Measurements from ENCODE around the gene ADAMTS2. TPM values are rescaled to one million over a fixed set of nuclear protein-coding genes. Genes with fewer than 3 reads are reported as not detected.

The ADAMTS2 gene
- total RNA-seq, 2 experiments from 2014 or later, result not detected

GRCh38 chr5:179187681-179188575, 157.3 kb downstream of the ADAMTS2 start:
- Mint-ChIP-seq H3K4me1 (no peaks in the 10 kb centered on the region), H3K27me3 (no peaks in the 10 kb centered on the region), H3K9me3 (no peaks in the 10 kb centered on the region), H3K27ac (no peak overlapping the region), H3K36me3 (no peaks in the 10 kb centered on the region), H3K4me3 (no peak overlapping the region)
- POLR2A ChIA-PET, result no interaction called here
- no peak for DNase-seq
- ATAC-seq (ENCODE audit: low read depth), result no peak

DNA sequence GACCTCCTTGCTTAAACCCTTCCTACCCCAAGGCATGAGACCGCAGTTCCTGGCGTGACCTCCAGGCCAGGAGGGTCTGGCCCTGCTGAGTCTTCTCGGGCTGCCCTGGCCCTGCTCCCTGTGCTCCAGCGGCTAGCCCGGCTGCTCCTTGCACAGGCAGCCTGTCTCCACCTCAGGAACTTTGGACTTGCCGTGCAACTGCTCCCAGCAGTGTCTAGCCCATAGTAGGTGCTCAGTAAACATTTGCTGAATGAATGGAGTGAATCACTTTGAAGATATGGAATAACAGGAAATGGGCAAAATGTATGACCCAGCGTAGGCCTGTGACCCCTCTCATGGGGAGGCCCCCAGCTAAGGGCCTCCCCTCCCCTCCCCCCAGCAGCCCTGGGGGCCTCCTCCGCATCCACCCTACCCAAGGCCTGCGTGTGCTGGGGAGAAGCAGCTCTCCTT, 158.0 kb downstream of the ADAMTS2 start:
- no peak overlapping the region for H3K27ac Mint-ChIP-seq
- H3K9me3 Mint-ChIP-seq, result no peaks in the 10 kb centered on the region
- no peak for ATAC-seq (ENCODE audit: low read depth)
- no peaks in the 10 kb centered on the region for H3K27me3 Mint-ChIP-seq
- POLR2A ChIA-PET, result no interaction called here
- H3K36me3 Mint-ChIP-seq, result no peaks in the 10 kb centered on the region
- no peak overlapping the region for H3K4me3 Mint-ChIP-seq
- DNase-seq, result no peak
- peaks cover under 1% of the 10 kb centered on the region for H3K4me1 Mint-ChIP-seq

DNA sequence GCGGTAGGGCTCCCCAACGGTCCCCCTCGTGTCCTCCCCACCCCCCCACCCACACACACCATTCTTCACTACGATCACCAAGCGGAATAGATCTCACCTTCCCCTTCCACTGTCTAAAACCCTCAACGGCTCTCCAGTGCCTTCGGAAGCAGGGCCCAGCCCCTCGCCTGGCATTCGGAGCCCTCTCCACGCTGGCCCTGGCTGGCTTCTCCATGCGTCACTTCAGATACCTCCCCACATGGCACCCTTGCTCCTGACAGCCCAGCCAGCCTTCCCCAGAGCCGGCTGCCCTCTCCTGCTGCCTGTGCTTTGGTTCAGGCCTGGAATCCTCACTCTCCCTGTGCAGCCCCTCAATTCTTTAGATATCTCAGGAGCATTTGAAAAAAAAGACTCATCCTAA, 158.5 kb downstream of the ADAMTS2 start:
- no peaks in the 10 kb centered on the region for H3K27me3 Mint-ChIP-seq
- no peak for DNase-seq
- H3K9me3 Mint-ChIP-seq, result no peaks in the 10 kb centered on the region
- H3K4me3 Mint-ChIP-seq, result no peak overlapping the region
- ATAC-seq (ENCODE audit: low read depth), result no peak
- H3K36me3 Mint-ChIP-seq, result no peaks in the 10 kb centered on the region
- H3K4me1 Mint-ChIP-seq, result peaks cover 5% of the 10 kb centered on the region
- no peak overlapping the region for H3K27ac Mint-ChIP-seq
- POLR2A ChIA-PET, result no interaction called here

- Mint-ChIP-seq H3K4me3 (no peak overlapping the region), H3K36me3 (no peaks in the 10 kb centered on the region), H3K27ac (no peak overlapping the region), H3K27me3 (no peaks in the 10 kb centered on the region), H3K4me1 (peaks cover 5% of the 10 kb centered on the region), H3K9me3 (no peaks in the 10 kb centered on the region)
- POLR2A ChIA-PET, result no interaction called here
- ATAC-seq (ENCODE audit: low read depth) (no peak), DNase-seq (no peak)
These were observed 159.3 kb downstream of the ADAMTS2 start for GRCh38 chr5:179185941-179186411.

GRCh38 chr5:179185256-179185940, 159.9 kb downstream of the ADAMTS2 start:
- POLR2A ChIA-PET, result no interaction called here
- no peak for DNase-seq
- Mint-ChIP-seq H3K27me3 (no peaks in the 10 kb centered on the region), H3K27ac (no peak overlapping the region), H3K4me1 (peaks cover 5% of the 10 kb centered on the region), H3K9me3 (no peaks in the 10 kb centered on the region), H3K36me3 (no peaks in the 10 kb centered on the region), H3K4me3 (no peak overlapping the region)
- no peak for ATAC-seq (ENCODE audit: low read depth)

GRCh38 chr5:179184521-179185050, 160.7 kb downstream of the ADAMTS2 start:
- Mint-ChIP-seq H3K9me3 (no peaks in the 10 kb centered on the region), H3K27ac (no peak overlapping the region), H3K36me3 (no peaks in the 10 kb centered on the region), H3K4me3 (no peak overlapping the region), H3K4me1 (peaks cover 5% of the 10 kb centered on the region), H3K27me3 (no peaks in the 10 kb centered on the region)
- POLR2A ChIA-PET, result no interaction called here
- DNase-seq, result no peak
- no peak for ATAC-seq (ENCODE audit: low read depth)

DNA sequence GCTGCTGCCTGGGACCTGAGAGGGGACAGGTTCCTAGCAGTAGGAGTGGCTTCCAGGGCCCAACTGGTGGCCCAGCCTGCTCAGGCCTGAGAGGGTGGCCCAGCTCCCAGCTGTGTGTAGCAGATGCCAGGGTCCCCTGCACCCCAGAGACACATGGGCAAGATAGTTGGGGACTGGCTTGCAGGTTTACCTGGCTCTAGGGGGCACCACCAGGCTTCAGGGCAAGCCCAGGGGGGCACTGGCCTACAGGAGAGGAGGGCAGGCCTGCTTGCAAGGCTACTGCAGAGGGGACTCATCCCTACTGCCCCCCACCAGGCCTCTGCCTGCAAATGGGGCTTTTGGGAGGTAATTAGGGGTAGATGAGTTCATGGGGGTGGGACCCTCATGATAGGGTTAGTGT, 161.8 kb downstream of the ADAMTS2 start:
- Mint-ChIP-seq H3K27me3 (peaks cover 1% of the 10 kb centered on the region), H3K4me1 (peaks cover 5% of the 10 kb centered on the region), H3K9me3 (no peaks in the 10 kb centered on the region), H3K36me3 (no peaks in the 10 kb centered on the region), H3K27ac (no peak overlapping the region), H3K4me3 (no peak overlapping the region)
- no peak for DNase-seq
- ATAC-seq (ENCODE audit: low read depth), result no peak
- POLR2A ChIA-PET, result no interaction called here

DNA sequence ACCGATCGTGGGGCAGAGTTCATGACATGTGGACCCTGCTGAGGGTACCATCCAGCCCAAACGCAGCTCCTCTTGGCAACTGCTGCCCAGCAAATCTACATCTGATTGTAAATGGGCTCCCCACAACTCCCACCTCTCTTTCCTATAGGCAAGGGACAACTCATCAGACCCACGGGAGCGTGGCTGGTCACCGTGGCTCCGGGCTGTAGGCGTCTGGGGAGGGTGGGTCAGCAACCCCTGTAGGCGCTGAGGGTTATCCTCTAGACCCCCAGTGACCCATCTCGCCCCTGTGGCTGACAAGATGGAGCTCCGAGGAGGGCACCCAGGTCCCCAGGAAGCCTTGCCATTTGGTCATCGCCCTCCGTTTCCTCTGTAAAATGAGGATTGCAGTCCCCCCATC, 162.7 kb downstream of the ADAMTS2 start:
- Mint-ChIP-seq H3K27ac (no peak overlapping the region), H3K9me3 (no peaks in the 10 kb centered on the region), H3K27me3 (peaks cover 2% of the 10 kb centered on the region), H3K4me1 (peaks cover 5% of the 10 kb centered on the region), H3K36me3 (no peaks in the 10 kb centered on the region), H3K4me3 (no peak overlapping the region)
- ATAC-seq (ENCODE audit: low read depth) (no peak), DNase-seq (no peak)
- POLR2A ChIA-PET, result no interaction called here

DNA sequence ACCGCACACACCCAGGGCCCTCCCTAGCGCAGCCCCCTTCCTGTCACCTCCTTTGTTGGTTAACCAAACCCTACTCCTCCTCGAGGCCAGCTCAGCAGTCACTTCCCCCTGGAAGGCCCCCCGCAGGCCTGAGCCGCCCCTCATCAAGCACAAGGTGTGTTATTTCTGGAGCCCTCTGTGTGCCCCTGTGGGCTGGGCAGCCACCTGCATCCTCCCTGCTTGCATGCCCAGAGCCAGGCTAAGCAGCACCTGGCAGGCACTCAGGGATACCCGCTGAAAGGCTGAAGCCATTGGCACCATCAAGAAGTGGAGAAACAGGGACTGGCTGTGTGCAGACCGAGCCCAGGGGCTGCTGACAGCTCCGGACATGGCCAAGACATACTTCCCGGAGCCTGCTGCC, 163.3 kb downstream of the ADAMTS2 start:
- no peak for ATAC-seq (ENCODE audit: low read depth)
- no peak overlapping the region for H3K27ac Mint-ChIP-seq

GRCh38 chr5:179180921-179181645, 164.2 kb downstream of the ADAMTS2 start:
- no peaks in the 10 kb centered on the region for H3K36me3 Mint-ChIP-seq
- no peak for ATAC-seq (ENCODE audit: low read depth)
- no peak overlapping the region for H3K27ac Mint-ChIP-seq
- H3K4me3 Mint-ChIP-seq, result no peak overlapping the region
- H3K9me3 Mint-ChIP-seq, result no peaks in the 10 kb centered on the region
- H3K4me1 Mint-ChIP-seq, result peaks cover 5% of the 10 kb centered on the region
- POLR2A ChIA-PET, result no interaction called here
- DNase-seq, result no peak
- peaks cover 2% of the 10 kb centered on the region for H3K27me3 Mint-ChIP-seq

More for the DNA sequence above, 163.3 kb downstream of the ADAMTS2 start:
- POLR2A ChIA-PET, result no interaction called here
- Mint-ChIP-seq H3K9me3 (no peaks in the 10 kb centered on the region), H3K4me3 (no peak overlapping the region), H3K4me1 (peaks cover 5% of the 10 kb centered on the region), H3K27me3 (peaks cover 2% of the 10 kb centered on the region), H3K36me3 (no peaks in the 10 kb centered on the region)
- DNase-seq, result no peak

- Mint-ChIP-seq H3K27me3 (peaks cover 2% of the 10 kb centered on the region), H3K27ac (no peak overlapping the region), H3K36me3 (no peaks in the 10 kb centered on the region), H3K4me3 (no peak overlapping the region), H3K9me3 (no peaks in the 10 kb centered on the region), H3K4me1 (peaks cover 5% of the 10 kb centered on the region)
- DNase-seq, result no peak
- POLR2A ChIA-PET, result no interaction called here
- ATAC-seq (ENCODE audit: low read depth), result no peak
These were observed 165.1 kb downstream of the ADAMTS2 start for GRCh38 chr5:179180061-179180610.

DNA sequence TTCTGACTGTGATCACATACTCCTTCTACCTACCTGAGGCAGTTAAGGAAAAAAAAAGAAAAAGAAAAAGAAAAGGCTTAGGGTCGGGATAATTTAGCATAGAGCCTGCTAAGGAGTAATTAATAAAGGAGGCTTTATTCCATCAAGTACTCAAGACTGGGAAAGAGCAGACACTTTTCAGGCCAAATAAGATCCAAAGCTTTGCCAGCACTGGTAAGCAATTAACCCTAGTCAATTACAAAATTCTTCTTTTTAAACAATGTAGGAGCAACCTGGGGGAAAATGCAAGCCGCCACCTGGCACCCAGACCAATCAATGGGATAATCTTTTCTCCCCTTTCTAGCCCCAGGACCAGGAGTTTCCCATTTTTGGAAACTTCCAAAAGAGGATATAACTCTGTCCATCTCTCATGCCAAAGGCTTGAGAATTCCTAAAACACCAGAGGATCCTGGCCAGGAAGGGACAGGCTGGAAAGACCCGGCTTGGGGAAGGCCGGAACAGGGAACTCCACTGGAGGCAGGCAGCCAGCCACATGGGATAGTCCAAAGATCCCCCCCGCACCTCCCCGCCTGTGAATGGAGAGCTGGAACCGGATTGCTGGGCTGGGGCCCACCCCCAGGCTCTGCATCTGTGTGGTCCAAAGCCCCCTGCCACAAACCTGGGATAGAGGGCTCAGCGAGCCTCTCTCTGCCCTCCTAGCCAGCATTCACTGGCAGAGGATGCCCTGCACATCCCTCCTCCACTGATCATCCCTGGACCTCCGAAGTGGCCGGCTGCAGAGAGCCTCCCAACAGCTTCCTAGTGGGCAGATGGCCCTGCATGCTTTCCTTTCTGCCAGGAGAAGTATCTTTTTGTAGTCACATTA, 167.3 kb downstream of the ADAMTS2 start:
- no peaks in the 10 kb centered on the region for H3K9me3 Mint-ChIP-seq
- no peak for DNase-seq
- no peak for ATAC-seq (ENCODE audit: low read depth)
- no peak overlapping the region for H3K4me3 Mint-ChIP-seq
- H3K36me3 Mint-ChIP-seq, result no peaks in the 10 kb centered on the region
- H3K27ac Mint-ChIP-seq, result no peak overlapping the region
- POLR2A ChIA-PET, result no interaction called here
- H3K4me1 Mint-ChIP-seq, result peaks cover 5% of the 10 kb centered on the region
- H3K27me3 Mint-ChIP-seq, result peaks cover 2% of the 10 kb centered on the region
